HepG2 (cell line): ENCODE data around the gene CYP27A1. TPM values are rescaled to one million over a fixed set of nuclear protein-coding genes. Genes with fewer than 3 reads are reported as not detected.

Experiments
- ATM ChIP-seq: fragments of 450-650 bp; IDR thresholded peaks from 2 replicates; pipeline ENCODE4 v1.7.1; 2017; ENCODE audit warnings: mild to moderate bottlenecking, borderline replicate concordance
- CBFB ChIP-seq: sonication (generic); formaldehyde crosslinking; IDR thresholded peaks from 2 replicates; pipeline ENCODE4 v1.4.0; 2020; ENCODE audit warnings: missing genetic modification reagents
- CBX1 ChIP-seq: IDR thresholded peaks from one replicate; pipeline ENCODE4 v1.6.1; 2016; ENCODE audit warnings: antibody characterized with exemption, low read depth
- CCDC6 ChIP-seq: sonication (generic); formaldehyde crosslinking; IDR thresholded peaks from 2 replicates; pipeline ENCODE4 v1.8.1; 2022; ENCODE audit warnings: mild to moderate bottlenecking, missing genetic modification reagents, moderate library complexity
- CENPX ChIP-seq: sonication (generic); formaldehyde crosslinking; IDR thresholded peaks from 2 replicates; pipeline ENCODE4 v1.9.0; 2021; ENCODE audit warnings: mild to moderate bottlenecking, missing genetic modification reagents, moderate library complexity
- ERF ChIP-seq: IDR thresholded peaks from 2 replicates; pipeline ENCODE4 v1.6.1; 2018; ENCODE audit warnings: missing biosample characterization, missing genetic modification reagents
- MIER2 ChIP-seq: IDR thresholded peaks from 2 replicates; pipeline ENCODE4 v1.6.1; 2016; ENCODE audit warnings: missing biosample characterization, missing genetic modification reagents
- MIER3 ChIP-seq: IDR thresholded peaks from 2 replicates; pipeline ENCODE4 v1.6.1; 2016; ENCODE audit warnings: missing compliant biosample characterization, borderline replicate concordance
- MXD4 ChIP-seq: IDR thresholded peaks from 2 replicates; pipeline ENCODE4 v1.6.1; 2016; ENCODE audit warnings: mild to moderate bottlenecking, missing biosample characterization, missing genetic modification reagents
- PAF1 ChIP-seq: IDR thresholded peaks from 2 replicates; pipeline ENCODE4 v1.6.1; 2016; ENCODE audit warnings: missing genetic modification reagents, missing compliant biosample characterization
- SIX4 ChIP-seq: sonication (generic); formaldehyde crosslinking; IDR thresholded peaks from 2 replicates; pipeline ENCODE4 v1.4.0; 2020; ENCODE audit warnings: missing genetic modification reagents
- SMAD9 ChIP-seq: sonication (generic); formaldehyde crosslinking; IDR thresholded peaks from 2 replicates; pipeline ENCODE4 v1.5.1; 2020; ENCODE audit warnings: mild to moderate bottlenecking, missing genetic modification reagents
- SNRNP70 ChIP-seq: fragments of 200-400 bp; formaldehyde crosslinking; IDR thresholded peaks from 2 replicates; pipeline ENCODE4 v1.6.1; 2017; ENCODE audit warnings: mild to moderate bottlenecking, low read depth, low read length, moderate library complexity
- THRA ChIP-seq: sonication (generic); formaldehyde crosslinking; IDR thresholded peaks from 2 replicates; pipeline ENCODE4 v1.4.0; 2020; ENCODE audit warnings: missing genetic modification reagents, borderline replicate concordance
- ZBTB49 ChIP-seq: sonication (generic); formaldehyde crosslinking; IDR thresholded peaks from 2 replicates; pipeline ENCODE4 v1.4.0; 2020; ENCODE audit warnings: missing genetic modification reagents, borderline replicate concordance
- ZBTB7A ChIP-seq: sonication (generic); formaldehyde crosslinking; IDR thresholded peaks from 2 replicates; pipeline ENCODE4 v1.8.0; 2022; ENCODE audit warnings: mild to moderate bottlenecking, missing genetic modification reagents
- ZFX ChIP-seq: sonication (generic); formaldehyde crosslinking; IDR thresholded peaks from 2 replicates; pipeline ENCODE4 v1.4.0; 2020; ENCODE audit warnings: mild to moderate bottlenecking, low read depth, missing genetic modification reagents, moderate library complexity
- ZMYM3 ChIP-seq: sonication (generic); formaldehyde crosslinking; IDR thresholded peaks from 2 replicates; pipeline ENCODE4 v1.5.1; 2020; ENCODE audit warnings: mild to moderate bottlenecking, missing genetic modification reagents
- ZNF18 ChIP-seq: sonication (generic); formaldehyde crosslinking; IDR thresholded peaks from 2 replicates; pipeline ENCODE4 v1.8.0; 2022; ENCODE audit warnings: mild to moderate bottlenecking, missing genetic modification reagents; ENCODE audit not compliant: insufficient replicate concordance
- ZNF34 ChIP-seq: sonication (generic); formaldehyde crosslinking; IDR thresholded peaks from 2 replicates; pipeline ENCODE4 v1.4.0; 2020; ENCODE audit warnings: mild to moderate bottlenecking, missing genetic modification reagents, borderline replicate concordance
- ZNF615 ChIP-seq: sonication (generic); formaldehyde crosslinking; IDR thresholded peaks from 2 replicates; pipeline ENCODE4 v1.5.0; 2020; ENCODE audit warnings: mild to moderate bottlenecking, missing genetic modification reagents, borderline replicate concordance
- ZNF619 ChIP-seq: sonication (generic); formaldehyde crosslinking; IDR thresholded peaks from 2 replicates; pipeline ENCODE4 v1.4.0; 2020; ENCODE audit warnings: mild to moderate bottlenecking, missing genetic modification reagents
- ZNF850 ChIP-seq: sonication (generic); formaldehyde crosslinking; conservative IDR thresholded peaks from 2 replicates; pipeline ENCODE4 v1.9.0; 2021; ENCODE audit warnings: mild to moderate bottlenecking, missing genetic modification reagents
- ZXDC ChIP-seq: sonication (generic); formaldehyde crosslinking; IDR thresholded peaks from 2 replicates; pipeline ENCODE4 v1.5.0; 2020; ENCODE audit warnings: mild to moderate bottlenecking, missing genetic modification reagents
- polyA plus RNA-seq, 8 experiments: library from polyadenylated mRNA; depleted of rRNA in 3 of 8; stranded (reverse) in 7 of 8; unstranded in 1 of 8; fragments of >200 nt; fragmentation: Illumina TruSeq in 4 of 8; extraction: Trizol in 4 of 8; gene quantifications; 2 replicates each; pipeline versions ENCODE4 v1.2.1 to v1.2.3, GENCODE V29; 2011 to 2016; ENCODE audit warnings: low read depth in 4 of 8, missing spikeins in 1 of 8, mixed read lengths in 1 of 8; ENCODE audit not compliant: insufficient read depth in 1 of 8
- total RNA-seq, 5 experiments: library from RNA; depleted of rRNA; stranded (reverse); fragments of >200 nt; fragmentation: Illumina TruSeq; extraction: Trizol; gene quantifications; 2 replicates each; pipeline ENCODE4 v1.2.3, GENCODE V29; 2016; ENCODE audit warnings: low read depth in 1 of 5

CYP27A1 gene
- total and polyA plus RNA-seq, 2 of the 13 experiments (the other 11 are each of a cell fraction or from before 2014, with no cell fraction given), result 157 to 266 TPM

GRCh38 chr2:218806346-218806978 lies 24.5 kb downstream of the CYP27A1 start (continued):
- 0 out of 2 replicates have a peak, but pooled peaks have one; percentile 48 for TF ChIP-seq MIER2 (CRISPR knock-in tag)
- peak; percentile 67 for TF ChIP-seq ZFX (CRISPR knock-in tag)
- no peak for TF ChIP-seq ATM
- no peak for TF ChIP-seq SNRNP70
- no peak for TF ChIP-seq ZNF615 (CRISPR knock-in tag)
- no peak for TF ChIP-seq CBX1
- TF ChIP-seq ZNF619 (CRISPR knock-in tag), result no peak
- TF ChIP-seq MIER3 (CRISPR knock-in tag), result peak; percentile 86; the same call in 1 of the 2 replicates
- TF ChIP-seq PAF1 (CRISPR knock-in tag), result no peak
- peak; percentile 80 for TF ChIP-seq SIX4
- TF ChIP-seq ZMYM3, result peak; percentile 58; the same call in 1 of the 2 replicates
- TF ChIP-seq CBFB, result peak; percentile 99
- peak; percentile 73; the same call in 1 of the 2 replicates for TF ChIP-seq THRA
- TF ChIP-seq ERF (CRISPR knock-in tag), result peak; percentile 53; the same call in 1 of the 2 replicates
- peak; percentile 84 for TF ChIP-seq CCDC6 (CRISPR knock-in tag)
- no peak for TF ChIP-seq ZNF34 (CRISPR knock-in tag)
- TF ChIP-seq ZNF850 (CRISPR knock-in tag), result no peak
- no peak for TF ChIP-seq SMAD9 (CRISPR knock-in tag)
- TF ChIP-seq ZXDC (CRISPR knock-in tag), result no peak
- no peak for TF ChIP-seq ZBTB7A (CRISPR knock-in tag)
- peak; percentile 21; the same call in 1 of the 2 replicates for TF ChIP-seq MXD4 (CRISPR knock-in tag)
- TF ChIP-seq CENPX (CRISPR knock-in tag), result no peak
- no peak for TF ChIP-seq ZNF18 (CRISPR knock-in tag)
- no peak for TF ChIP-seq ZBTB49 (CRISPR knock-in tag)
